Osteocyte (in vitro differentiated cells): ENCODE results near the gene PPP1R3F. TPM values are rescaled to one million over a fixed set of nuclear protein-coding genes. Genes with fewer than 3 reads are reported as not detected.
"Not testable (repeated sequence)": the region's sequence is repeated elsewhere in the genome, so short reads cannot be mapped to it uniquely, and the experiment has no call there.

Source experiments
- DNase-seq: peaks from one replicate; pipeline ENCODE4 v3.0.0; 2021; ENCODE audit warnings: mixed read lengths; ENCODE audit not compliant: unreplicated experiment; ENCODE audit errors: extremely low spot score
- H3K27ac Mint-ChIP-seq: one replicate; pipeline ENCODE4 v1.8.0; 2021; ENCODE audit warnings: mild to moderate bottlenecking, mixed read lengths; ENCODE audit not compliant: unreplicated experiment
- H3K27me3 Mint-ChIP-seq: one replicate; pipeline ENCODE4 v1.8.0; 2021; ENCODE audit warnings: mixed read lengths; ENCODE audit not compliant: unreplicated experiment
- H3K36me3 Mint-ChIP-seq: one replicate; pipeline ENCODE4 v1.8.0; 2021; ENCODE audit warnings: mixed read lengths; ENCODE audit not compliant: unreplicated experiment
- H3K4me1 Mint-ChIP-seq: one replicate; pipeline ENCODE4 v1.8.0; 2021; ENCODE audit warnings: mixed read lengths; ENCODE audit not compliant: unreplicated experiment
- H3K4me3 Mint-ChIP-seq: one replicate; pipeline ENCODE4 v1.8.0; 2021; ENCODE audit warnings: mild to moderate bottlenecking, moderate library complexity, mixed read lengths; ENCODE audit not compliant: unreplicated experiment
- H3K9me3 Mint-ChIP-seq: one replicate; pipeline ENCODE4 v1.8.0; 2021; ENCODE audit warnings: mixed read lengths; ENCODE audit not compliant: unreplicated experiment
- total RNA-seq: library from RNA; stranded (reverse); gene quantifications from 2 replicates; pipeline ENCODE4 v1.2.1, GENCODE V29; 2021
- TF ChIP-seq, protein P1 (sequence below): fragments of 200-600 bp; sonication (generic); IDR thresholded peaks from 2 replicates; pipeline ENCODE4 v1.5.0; 2021; ENCODE audit warnings: antibody characterized with exemption, mild to moderate bottlenecking, moderate library complexity

The PPP1R3F gene
- total RNA-seq, 1 donor from 2014 or later, result 9.2 TPM

DNA sequence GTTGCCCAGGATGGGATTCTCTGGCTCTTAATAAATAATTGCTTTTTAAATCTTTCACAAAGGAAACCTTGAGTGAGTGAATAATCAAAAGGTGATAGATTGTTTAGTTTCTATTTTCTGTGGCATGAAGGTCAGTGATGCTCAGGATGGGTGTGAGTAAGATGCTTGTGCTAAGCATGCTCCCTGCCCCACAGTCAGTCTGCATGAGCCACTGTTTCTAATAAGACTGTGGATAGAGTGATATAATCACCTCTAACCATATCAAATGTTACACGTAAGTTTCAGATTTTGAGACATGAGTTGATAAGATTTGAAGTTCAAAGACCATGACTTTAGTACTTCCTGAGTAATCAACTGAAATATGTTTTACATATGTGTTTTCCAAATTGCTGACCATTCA, 31.1 kb downstream of the PPP1R3F start:
- Mint-ChIP-seq H3K9me3 (peaks cover 8% of the 10 kb centered on the region), H3K4me3 (no peak overlapping the region), H3K4me1 (no peaks in the 10 kb centered on the region), H3K27me3 (peaks cover 5% of the 10 kb centered on the region), H3K36me3 (no peaks in the 10 kb centered on the region), H3K27ac (no peak overlapping the region)
- no peak for DNase-seq
- TF ChIP-seq, protein P1, sequence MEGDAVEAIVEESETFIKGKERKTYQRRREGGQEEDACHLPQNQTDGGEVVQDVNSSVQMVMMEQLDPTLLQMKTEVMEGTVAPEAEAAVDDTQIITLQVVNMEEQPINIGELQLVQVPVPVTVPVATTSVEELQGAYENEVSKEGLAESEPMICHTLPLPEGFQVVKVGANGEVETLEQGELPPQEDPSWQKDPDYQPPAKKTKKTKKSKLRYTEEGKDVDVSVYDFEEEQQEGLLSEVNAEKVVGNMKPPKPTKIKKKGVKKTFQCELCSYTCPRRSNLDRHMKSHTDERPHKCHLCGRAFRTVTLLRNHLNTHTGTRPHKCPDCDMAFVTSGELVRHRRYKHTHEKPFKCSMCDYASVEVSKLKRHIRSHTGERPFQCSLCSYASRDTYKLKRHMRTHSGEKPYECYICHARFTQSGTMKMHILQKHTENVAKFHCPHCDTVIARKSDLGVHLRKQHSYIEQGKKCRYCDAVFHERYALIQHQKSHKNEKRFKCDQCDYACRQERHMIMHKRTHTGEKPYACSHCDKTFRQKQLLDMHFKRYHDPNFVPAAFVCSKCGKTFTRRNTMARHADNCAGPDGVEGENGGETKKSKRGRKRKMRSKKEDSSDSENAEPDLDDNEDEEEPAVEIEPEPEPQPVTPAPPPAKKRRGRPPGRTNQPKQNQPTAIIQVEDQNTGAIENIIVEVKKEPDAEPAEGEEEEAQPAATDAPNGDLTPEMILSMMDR, result no peak

DNA sequence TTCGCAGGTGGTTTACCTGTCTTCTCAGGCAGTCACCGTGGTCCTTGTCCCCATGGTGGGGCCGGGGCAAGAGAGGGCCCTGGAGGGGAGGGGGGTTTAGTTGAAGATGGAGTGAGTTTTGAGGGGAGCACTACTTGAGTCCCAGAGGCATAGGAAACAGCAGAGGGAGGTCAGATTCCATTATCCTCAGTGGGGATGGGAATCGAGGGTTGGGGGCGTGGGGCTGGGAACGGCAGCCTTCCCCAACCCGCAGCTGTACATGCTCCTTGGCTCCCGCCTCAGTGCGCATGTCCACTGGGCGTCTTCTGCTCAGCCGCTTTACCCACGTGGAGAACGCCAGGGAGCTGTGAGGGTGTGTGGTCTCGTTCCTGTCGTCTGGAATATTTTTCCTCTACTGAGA, 33.8 kb downstream of the PPP1R3F start, which contains the start of gene GAGE10:
GAGE10 (plus strand) TSS at position 301 of the 400 bp plus-strand sequence. CDS start 1,214 bp downstream, outside the sequence.
- no peaks in the 10 kb centered on the region for H3K27me3 Mint-ChIP-seq
- DNase-seq, result peak; percentile 69
- no peak within 1 kb of the TSS for H3K27ac Mint-ChIP-seq
- H3K36me3 Mint-ChIP-seq, result no peaks in the 10 kb centered on the region
- no peak within 1 kb of the TSS for H3K4me3 Mint-ChIP-seq
- H3K9me3 Mint-ChIP-seq, result peaks cover 5% of the 10 kb centered on the region
- H3K4me1 Mint-ChIP-seq, result no peaks in the 10 kb centered on the region
- TF ChIP-seq, protein P1, result no peak

DNA sequence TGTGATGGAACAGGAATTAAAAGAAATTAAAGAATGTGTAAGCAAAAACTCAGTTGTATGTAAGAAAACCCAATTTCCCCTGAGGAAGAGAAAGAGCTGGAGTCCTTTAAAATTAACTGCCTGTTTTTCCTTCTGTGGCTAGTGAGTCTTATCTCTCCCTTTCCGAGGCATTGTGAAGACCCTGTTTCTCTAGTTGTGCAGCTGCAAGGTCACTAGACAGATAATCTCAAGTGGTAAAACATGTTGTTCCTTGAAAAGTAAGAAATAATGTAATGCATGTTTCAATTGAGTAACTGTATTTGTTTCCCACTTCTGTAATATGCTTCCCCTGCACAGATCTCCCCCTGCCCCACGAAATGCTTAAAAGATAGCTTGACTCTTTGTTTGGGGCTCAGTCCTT, 38.2 kb downstream of the PPP1R3F start:
- H3K36me3 Mint-ChIP-seq, H3K4me3 Mint-ChIP-seq, H3K9me3 Mint-ChIP-seq, H3K27ac Mint-ChIP-seq, H3K27me3 Mint-ChIP-seq, DNase-seq: not testable (repeated sequence)
- H3K4me1 Mint-ChIP-seq, result peaks cover 19% of the 10 kb centered on the region

DNA sequence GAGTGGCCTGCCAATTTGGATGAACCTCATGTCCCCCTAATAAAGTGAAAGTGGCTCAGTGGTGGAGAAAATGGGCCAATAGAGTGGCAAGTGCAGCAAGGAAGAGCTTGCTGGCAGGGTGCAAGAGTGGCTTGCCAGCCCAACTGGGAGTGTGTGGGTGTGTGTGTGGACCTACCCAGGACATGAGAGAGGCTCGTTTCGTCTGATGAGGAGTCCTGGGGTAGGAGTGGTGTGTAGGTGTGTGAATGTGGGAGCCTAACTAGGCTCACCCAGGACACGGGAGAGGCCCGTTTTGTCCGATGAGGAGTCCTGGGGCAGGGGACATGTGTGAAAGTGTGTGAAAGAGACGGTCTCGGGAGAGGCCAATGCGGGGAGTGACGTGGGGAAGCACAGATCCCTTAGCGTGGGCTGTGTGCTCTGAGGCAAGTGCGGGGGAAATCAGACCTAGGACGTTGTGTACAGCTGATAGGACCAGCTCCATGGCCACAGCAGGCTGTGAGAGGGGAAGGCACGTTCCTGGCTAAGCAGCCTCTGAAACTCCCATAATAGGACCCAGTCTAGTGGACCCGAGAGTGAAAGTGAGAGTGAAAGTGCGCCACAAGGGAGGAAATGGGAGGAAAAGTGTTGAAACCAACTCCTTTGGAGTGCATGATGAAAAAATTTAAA, 39.1 kb downstream of the PPP1R3F start:
- H3K9me3 Mint-ChIP-seq, result no peaks in the 10 kb centered on the region
- DNase-seq, result peak; percentile 69
- H3K27ac Mint-ChIP-seq, result peak overlapping the region; percentile 94
- H3K27me3 Mint-ChIP-seq, result no peaks in the 10 kb centered on the region
- TF ChIP-seq, protein P1, result no peak
- no peaks in the 10 kb centered on the region for H3K36me3 Mint-ChIP-seq
- H3K4me1 Mint-ChIP-seq, result peaks cover 19% of the 10 kb centered on the region
- H3K4me3 Mint-ChIP-seq, result peak overlapping the region; percentile 70

DNA sequence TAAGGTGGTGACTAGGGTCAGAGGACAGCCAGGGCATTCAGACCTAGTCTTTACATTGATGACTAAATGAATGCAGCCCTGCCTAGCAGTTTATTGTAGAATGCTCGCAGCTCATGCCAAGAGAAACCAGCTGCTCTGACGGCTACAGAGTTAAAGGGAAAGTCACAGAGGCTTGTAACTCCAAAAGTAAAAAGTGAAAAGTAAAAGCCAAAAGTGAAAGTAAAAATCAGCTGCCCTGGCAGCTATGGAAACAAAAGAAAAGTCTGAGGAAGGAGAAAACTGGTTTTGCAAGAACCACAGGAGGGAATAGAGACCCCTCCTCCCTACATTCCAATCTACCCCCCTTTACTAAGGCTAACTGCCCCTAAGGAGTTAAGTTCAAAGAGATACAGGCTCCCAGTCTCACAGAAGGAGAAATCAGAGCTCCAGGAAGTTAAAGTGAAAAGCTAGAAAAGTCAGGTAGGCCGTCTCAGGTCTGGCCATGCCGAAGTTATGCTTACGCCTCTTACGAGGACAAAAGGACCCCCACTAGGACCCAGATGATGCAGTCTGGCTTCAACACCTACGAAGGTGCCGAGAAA, 39.9 kb downstream of the PPP1R3F start:
- H3K27ac Mint-ChIP-seq, result peak overlapping the region; percentile 94

More for the DNA sequence above, 39.9 kb downstream of the PPP1R3F start:
- no peaks in the 10 kb centered on the region for H3K27me3 Mint-ChIP-seq
- H3K4me3 Mint-ChIP-seq, result peak overlapping the region; percentile 70
- no peaks in the 10 kb centered on the region for H3K9me3 Mint-ChIP-seq
- no peaks in the 10 kb centered on the region for H3K36me3 Mint-ChIP-seq
- DNase-seq, result peak; percentile 44
- H3K4me1 Mint-ChIP-seq, result peaks cover 19% of the 10 kb centered on the region
- TF ChIP-seq, protein P1, result no peak
